ENCODE measurements around the gene SCYGR4.

DNA sequence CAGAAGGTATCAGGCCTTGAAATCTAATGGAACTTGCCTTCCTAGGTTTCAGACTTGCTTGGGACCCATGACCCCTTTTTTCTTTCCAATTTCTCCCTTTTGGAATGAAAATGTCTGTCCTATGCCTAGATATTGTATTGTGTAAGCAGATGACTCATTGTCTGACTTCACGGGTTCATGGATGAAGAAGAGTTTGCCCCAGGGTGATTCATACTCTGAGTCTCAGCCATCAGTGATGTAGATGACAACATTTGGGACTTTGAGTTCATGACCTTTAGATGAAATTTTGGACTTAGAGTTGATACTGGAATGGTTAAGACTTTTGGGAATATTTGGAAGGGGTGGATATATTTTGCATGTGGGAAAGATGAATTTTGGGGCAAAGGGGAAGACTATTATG, 38.2 kb downstream of the SCYGR4 start:
- TF ChIP-seq CTCF (IDR thresholded peaks at IDR 0.05) (no peak), POLR2A (IDR thresholded peaks at IDR 0.05) (no peak)

All from breast epithelium (tissue), 3 donors.